GM18907 (cell line): ENCODE measurements around the gene PTMS.

ENCODE experiments used
- ATAC-seq: cut with Tn5 transposase; IDR thresholded peaks from one replicate; pipeline ENCODE4 v1.9.1; 2021; ENCODE audit warnings: mild to moderate bottlenecking, moderate library complexity; ENCODE audit not compliant: unreplicated experiment

Gene PTMS

GRCh38 chr12:6752167-6752920 is 13.8 kb upstream of the PTMS start:
- no peak for ATAC-seq

- peak; percentile 88 for ATAC-seq
These were observed 13.0 kb upstream of the PTMS start, which contains the start of gene MLF2 for GRCh38 chr12:6752921-6753771. Gene MLF2 (minus strand): TSS chr12:6753141. CDS start chr12:6752334, 807 bp downstream.

DNA sequence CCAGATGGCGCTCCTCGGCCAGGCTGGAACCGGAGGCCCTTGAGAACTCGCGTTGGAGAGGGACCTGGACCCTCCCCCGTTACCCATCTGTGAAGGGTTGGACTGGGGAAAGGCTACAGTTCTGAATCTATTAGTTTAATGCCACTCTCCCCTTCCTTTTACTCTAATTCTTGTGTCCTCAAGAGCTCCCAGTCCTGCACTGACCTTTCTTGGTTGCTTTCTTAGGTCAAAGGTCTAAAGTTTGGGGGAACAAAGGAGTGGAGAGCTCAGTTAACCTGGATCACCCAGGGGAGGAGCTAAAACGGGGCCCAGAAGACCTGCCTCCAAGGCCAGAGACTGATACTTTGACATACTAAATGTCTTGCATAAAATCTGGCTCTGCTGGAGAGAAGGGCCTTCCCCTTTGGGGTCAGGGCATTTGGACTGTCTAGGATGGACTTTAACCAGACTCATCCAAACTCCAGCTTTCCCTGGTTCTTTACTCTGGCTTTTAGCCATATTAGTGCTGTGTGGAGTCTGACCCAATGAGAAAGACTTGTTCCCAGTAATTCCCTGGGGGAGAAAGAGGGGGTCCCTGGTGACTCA is 12.3 kb upstream of the PTMS start:
- ATAC-seq, result no peak

DNA sequence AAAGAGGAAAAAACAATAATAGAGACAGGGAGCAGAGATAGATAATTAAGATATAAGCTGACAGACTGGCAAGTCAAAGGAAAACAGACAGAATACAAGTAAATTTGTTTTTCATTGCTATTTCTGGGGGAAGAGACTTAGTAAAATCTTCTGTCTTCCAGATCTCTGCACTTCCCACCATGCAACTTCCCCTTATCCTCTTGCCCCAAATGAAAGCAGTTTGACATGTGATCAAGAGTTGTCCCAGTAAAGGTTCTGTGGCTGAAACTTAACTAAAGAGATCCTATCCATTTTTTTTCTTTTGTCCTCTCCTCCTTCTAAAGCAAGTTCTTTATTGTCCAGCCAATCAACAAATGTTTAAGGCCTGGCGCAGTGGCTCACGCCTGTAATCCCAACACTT is 11.8 kb upstream of the PTMS start:
- no peak for ATAC-seq

DNA sequence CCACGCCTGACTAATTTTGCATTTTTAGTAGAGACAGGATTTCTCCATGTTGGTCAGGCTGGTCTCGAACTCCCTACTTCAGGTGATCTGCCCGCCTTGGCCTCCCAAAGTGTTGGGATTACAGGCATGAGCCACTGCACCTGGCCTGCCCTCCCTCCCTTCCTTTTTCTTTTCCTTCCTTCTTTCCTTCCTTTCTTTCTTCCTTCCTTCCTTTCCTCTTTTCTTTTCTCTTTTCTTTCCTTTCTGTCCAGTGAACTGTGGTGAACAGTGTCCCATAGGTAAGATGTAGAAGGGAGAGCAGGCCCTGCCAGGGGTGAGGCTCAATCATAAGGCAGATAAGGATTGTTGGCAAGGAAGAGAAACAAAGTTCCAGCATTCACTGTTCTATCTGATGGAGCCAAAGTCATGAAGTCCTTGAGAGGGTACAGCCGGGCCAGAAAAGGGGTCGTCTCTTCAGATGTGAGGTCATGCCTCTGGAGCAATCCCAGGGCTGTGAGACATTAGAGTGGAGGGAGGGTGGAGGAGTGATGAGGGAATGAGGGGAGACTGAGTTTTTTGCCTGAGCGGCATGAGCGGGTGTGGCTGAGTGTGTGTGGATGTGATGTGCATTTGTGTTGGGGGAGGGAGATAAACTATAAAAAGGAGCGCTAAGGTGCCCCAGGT is 9.0 kb upstream of the PTMS start:
- no peak for ATAC-seq

DNA sequence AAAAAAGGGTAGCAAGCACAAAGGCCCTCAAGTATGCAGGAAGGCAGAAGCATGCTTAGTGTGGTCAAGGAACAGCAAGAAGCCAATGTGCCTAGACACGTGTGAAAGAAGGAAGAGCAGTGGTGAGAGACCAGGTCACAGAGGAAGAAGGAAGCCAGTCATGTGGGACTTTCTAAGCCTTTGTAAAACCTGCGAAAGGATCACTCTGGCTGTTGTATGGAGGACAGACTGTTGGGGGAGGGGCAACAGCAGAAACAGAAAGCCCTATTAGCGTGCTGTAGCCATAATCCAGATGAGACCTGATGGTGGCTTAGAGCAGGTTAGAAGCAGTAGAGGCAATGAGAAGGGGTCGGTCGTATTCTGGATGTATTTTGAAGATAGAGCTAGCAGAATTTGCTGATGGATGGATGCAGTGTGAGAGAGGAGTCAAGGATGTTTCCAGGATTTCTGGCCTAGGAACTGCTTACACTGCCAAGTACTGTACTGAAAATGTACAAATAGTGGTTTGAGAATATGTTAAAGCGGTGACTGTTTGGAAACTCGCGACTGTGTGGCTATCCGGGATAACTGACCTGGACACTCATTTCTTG is 7.6 kb upstream of the PTMS start:
- ATAC-seq, result no peak

DNA sequence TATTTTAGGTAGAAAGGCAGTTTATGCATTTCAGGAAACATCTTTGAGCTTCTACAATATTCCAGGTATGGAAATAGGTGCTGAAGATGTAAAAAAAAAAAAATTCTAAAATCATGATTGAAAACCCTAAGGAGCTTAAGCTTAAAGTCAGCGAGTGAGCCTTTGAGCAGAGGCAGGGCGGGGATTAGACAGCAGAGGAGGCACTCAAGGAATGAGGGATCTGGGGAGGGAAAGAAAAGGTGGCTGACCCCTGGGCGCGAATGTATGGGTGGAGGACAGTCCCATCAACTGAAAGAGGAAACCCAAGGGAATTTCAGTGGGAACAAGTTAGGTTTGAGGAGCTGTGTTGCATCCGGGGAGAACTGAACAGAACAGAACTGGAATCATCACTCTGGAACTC is 6.4 kb upstream of the PTMS start:
- no peak for ATAC-seq

DNA sequence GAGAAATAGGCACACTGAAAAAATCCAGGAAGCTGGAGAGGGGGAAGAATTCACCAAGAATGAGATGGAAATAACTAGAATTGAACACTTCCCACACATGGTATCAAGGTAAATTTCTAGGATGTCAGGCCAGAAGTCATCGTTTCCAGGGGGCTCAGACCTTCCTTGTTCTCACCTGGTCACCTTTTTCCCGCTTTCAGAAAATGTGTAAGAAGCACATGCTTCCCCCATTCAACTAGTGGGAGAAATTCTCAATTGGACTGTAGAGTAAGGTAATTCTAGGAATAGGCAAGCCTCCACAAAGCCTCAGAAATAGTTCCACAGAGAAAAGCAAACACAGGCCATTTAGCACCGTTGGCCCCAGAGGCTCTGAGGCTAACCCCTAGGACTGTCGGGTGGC is 2.8 kb upstream of the PTMS start:
- no peak for ATAC-seq

DNA sequence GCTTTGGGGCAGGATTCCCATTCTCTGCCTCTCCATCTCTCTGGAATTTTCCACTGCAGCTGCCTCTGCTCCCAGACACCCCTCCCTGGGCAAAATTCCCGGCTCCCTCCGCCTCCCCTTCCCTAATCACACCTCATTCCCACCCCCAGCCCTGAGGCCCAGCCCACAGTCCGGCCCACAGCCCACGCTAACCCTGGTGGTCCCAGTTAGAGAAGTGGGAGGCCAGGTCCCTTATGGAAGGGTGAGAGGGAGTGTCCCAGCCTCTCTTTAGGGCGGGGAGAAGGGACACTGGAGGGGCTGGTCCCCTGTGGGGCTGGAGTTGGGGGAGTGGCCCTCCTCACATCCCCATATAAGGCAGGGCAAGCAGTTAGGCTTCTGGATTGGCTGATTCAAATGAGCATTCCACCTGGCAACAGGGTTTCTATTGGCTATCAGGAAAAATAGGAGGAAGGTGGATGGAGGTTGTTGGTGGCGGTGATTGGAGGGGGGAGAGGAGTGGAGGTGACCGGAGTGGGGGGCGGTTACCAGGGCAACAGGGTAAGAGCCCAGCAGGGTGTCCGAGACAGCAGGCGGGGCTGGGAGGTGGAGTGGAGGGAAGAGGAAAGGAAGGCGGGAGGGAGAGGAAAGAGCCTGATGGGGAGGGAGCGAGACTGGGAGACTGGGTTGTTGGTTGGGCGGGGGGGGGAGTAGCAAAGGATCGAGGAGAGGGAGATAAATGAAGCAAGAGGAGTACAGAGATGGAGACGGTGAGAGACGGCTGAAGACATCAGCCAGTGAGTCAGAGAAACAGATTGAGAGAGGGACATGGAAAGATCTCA is 1.9 kb upstream of the PTMS start:
- peak; percentile 79 for ATAC-seq

DNA sequence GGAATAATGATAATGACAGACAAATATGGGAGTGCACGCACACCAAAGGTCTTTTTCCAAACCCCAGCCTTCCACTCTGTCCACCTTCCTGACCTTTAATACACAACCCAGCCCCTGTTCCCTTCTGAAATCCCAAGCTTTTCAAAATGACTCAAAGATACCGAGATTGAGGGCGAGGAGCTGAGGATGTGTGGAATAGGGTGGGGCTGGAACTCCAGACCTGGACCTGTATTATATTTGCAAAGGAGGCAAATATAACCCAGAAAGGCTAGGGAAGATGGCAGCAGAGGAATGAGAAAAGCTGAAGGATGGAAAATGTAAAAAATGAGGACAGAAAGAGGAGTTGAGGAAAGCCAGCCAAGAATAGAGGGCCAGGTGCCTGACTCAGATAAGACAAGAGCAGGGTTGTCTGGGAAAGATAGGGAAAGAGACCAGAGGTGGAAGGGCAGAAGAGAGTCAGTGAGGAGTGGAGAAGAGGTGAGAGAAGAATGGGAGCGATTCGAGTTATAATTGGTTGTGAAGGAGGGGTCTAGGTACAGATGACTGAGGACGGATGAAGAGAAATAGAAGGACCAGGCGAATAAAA is 1.0 kb upstream of the PTMS start:
- ATAC-seq, result no peak

DNA sequence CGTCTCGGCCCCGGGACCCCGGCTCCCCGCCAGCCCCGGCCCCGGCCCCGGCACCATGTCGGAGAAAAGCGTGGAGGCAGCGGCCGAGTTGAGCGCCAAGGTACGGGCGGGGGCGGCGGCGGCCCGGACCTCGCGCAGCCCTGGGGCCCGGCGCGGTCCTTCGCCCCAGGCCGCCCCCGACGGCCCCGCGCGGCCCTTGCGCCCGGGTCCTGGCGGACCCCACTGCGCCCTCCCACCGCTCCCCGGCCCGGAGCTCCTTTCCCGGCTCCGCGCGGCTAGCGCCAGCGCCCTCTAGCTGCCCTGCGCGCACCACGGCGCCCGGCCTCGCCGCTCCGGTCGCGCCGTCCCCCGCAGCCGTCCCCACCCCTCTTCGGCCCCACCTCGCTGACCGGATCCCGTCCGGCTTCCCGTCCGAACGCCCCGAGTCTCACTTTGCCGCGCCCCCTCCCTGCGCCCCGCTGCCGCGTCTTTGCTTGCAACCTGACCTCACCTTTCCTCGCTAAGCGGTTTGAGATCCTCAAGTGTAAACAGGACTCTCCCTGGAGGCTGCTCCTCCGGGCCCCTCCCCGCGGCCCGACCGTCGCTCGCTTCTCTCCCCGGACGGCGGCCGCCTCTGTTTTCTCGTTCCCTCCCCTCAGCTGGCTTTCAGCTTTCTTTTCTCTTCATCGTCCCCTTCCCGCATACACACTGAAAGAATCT is 637 bp downstream of the PTMS start:
- ATAC-seq, result peak; percentile 43

- ATAC-seq, result no peak
These were observed 1.5 kb downstream of the PTMS start for GRCh38 chr12:6767353-6768319.

DNA sequence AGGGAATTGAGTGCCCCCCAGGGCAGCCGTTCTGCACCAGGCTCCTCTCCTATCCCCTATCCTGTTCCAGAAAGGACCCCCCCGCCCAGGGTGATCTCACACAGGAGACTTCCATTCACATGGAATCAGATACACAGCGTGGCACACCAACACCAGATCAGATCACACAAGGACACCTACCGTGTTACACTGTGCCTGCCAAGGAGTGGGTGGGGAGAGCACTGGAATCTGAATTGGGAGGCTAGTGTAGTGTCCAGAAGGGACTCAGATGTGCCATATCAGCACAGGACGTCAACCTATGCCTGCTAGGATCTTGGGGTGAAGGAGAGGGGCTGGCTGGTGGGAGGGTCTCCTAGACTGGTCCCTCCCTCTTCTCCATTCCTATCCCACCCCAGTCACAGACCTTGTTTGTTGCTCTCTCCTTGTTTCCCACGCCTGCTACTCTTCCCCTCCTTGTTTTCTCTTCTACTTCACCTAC is 2.3 kb downstream of the PTMS start:
- no peak for ATAC-seq

DNA sequence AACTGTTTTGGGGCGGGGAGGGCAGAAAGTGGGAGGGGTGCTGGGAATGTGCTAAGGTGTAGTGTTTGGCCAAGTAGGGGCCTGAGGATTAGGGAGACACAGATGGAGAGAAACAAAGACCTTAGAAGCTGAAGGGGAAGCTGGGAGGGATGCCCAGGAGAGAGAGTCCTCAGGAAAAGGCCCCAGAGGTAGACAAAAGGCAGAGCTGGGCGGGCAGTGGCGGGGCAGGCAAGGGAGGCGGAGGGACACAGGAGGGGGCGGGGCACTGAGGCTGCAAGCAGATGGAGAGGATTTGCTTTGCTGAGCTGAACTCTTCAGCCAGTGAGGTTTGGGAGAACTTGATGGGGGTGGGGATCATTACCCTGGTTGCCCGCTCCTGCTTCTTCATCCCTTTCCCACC is 2.8 kb downstream of the PTMS start:
- ATAC-seq, result no peak

DNA sequence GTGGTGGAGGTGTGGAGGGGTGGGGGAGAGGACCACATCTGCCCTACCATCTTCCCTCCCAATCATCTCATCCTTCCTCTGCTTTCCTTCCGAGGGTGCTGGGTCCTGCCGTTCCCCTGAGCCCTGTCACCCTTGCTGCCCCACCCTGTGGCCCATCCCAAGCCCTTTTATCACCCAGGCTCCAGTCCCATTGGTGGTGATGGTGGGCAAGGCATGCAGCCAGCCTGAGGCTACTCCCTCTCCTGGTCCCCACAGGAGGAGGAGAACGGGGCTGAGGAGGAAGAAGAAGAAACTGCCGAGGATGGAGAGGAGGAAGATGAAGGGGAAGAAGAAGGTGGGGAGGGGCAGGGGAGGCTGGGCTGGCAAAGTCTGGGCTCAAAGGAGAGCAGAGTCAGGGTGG is 3.5 kb downstream of the PTMS start:
- no peak for ATAC-seq

- no peak for ATAC-seq
These were observed 3.9 kb downstream of the PTMS start for GRCh38 chr12:6770094-6770493.

DNA sequence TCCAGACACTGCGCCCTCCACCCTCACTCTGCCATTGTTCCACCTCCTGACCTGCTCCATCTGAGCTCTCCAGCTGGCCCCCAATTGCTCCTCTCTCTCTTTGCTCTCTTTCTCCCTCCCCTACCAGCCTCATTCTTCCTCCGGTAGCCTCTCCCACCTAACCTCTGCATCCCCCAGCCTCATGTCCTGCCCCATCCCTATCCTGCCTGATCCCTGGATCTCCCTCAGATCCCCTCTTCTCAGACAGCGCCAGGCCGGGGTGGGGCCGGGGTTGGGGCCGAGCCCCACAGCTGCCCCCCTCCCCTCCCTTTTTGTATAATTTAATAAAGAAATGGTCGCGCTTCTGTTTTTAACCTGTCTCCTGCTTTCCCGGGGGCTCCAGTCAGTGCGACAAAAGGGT is 4.4 kb downstream of the PTMS start:
- no peak for ATAC-seq

GRCh38 chr12:6771091-6771495 is 4.9 kb downstream of the PTMS start:
- no peak for ATAC-seq
